Adipocyte (in vitro differentiated cells): ENCODE results near the gene ARHGAP26.
"Not testable (repeated sequence)": the region's sequence is repeated elsewhere in the genome, so short reads cannot be mapped to it uniquely, and the experiment has no call there.

ENCODE experiments used
- DNase-seq: peaks from one replicate; pipeline ENCODE4 v3.0.0-alpha.2; 2015; ENCODE audit warnings: low read depth
- H3K27me3 ChIP-seq: replicated peaks from 2 replicates; pipeline ENCODE4 v1.7.0; 2013; ENCODE audit warnings: mild to moderate bottlenecking, low read length, moderate library complexity; ENCODE audit not compliant: control insufficient read depth, insufficient read depth
- H3K36me3 ChIP-seq: 2 replicates; pipeline ENCODE4 v1.7.0; 2013; ENCODE audit warnings: low read length, mild to moderate bottlenecking, moderate library complexity; ENCODE audit not compliant: control insufficient read depth, insufficient read depth, severe bottlenecking
- H3K4me1 ChIP-seq: 2 replicates; pipeline ENCODE4 v1.7.0; 2013; ENCODE audit warnings: mild to moderate bottlenecking, low read length, moderate library complexity; ENCODE audit not compliant: control insufficient read depth, insufficient read depth
- H3K4me3 ChIP-seq: 2 replicates; pipeline ENCODE4 v1.7.0; 2013; ENCODE audit warnings: mild to moderate bottlenecking, low read length, moderate library complexity
- H3K9ac ChIP-seq: 2 replicates; pipeline ENCODE4 v1.7.0; 2013; ENCODE audit warnings: mild to moderate bottlenecking, low read length, moderate library complexity
- H3K9me3 ChIP-seq: 2 replicates; pipeline ENCODE4 v1.7.0; 2013; ENCODE audit warnings: mild to moderate bottlenecking, low read length, moderate library complexity; ENCODE audit not compliant: control insufficient read depth

The ARHGAP26 gene

DNA sequence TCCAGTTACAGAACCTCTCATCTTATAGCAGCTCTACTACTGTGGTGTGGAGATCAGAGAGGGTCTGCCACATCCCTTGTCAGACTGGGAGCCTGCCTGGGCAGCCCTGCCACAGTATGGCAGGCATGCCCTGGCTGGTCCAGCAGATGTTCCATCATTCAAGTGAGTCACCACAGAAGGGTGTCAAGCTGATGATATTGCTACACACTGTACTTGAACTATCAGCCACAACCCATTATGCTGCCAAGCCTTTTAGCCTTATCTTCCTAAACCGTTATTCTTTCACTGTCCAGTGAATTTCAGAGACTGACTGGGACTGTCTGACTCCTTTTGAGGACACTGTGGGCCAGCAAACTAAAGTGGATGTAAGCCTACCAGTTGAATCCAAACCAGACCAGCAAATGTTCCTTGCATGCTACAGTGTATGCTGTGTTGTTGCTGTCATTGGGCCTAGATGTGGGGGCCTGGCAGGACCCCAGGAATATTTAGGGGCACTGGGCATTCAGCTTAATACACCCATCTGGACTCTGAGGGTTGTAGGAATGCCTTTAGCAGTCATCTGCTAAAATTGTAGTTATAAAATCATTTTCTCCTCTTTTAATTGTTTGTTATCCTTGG lies 430.7 kb downstream of the ARHGAP26 start:
- peak; percentile 77 for DNase-seq
- Histone ChIP-seq H3K9me3 (peaks cover 3% of the 10 kb centered on the region), H3K4me1 (peaks cover 43% of the 10 kb centered on the region), H3K4me3 (no peak overlapping the region), H3K27me3 (no peaks in the 10 kb centered on the region), H3K9ac (peak overlapping the region; percentile 41), H3K36me3 (no peaks in the 10 kb centered on the region)

DNA sequence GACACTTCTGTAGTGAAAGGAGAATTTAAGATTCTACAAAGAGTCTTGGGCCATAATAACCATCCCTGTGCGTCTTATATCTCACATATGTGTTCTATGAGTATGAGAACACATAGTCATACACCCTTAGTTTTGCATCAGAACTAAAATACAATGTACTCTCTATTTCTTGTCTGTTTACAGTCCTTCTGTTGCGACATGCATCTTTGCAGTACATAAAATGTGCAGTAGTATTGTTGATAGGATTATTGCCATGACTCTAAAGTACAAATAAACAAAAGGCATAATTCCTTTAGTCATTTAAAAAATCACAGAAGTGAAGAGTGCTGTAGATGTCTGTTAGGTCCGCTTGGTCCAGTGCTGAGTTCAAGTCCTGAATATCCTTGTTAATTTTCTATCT lies 431.4 kb downstream of the ARHGAP26 start:
- Histone ChIP-seq H3K4me3 (peak overlapping the region; percentile 10), H3K9me3 (peaks cover 3% of the 10 kb centered on the region), H3K36me3 (no peaks in the 10 kb centered on the region), H3K9ac (peak overlapping the region; percentile 41), H3K27me3 (no peaks in the 10 kb centered on the region), H3K4me1 (peaks cover 39% of the 10 kb centered on the region)
- DNase-seq = peak; percentile 75

DNA sequence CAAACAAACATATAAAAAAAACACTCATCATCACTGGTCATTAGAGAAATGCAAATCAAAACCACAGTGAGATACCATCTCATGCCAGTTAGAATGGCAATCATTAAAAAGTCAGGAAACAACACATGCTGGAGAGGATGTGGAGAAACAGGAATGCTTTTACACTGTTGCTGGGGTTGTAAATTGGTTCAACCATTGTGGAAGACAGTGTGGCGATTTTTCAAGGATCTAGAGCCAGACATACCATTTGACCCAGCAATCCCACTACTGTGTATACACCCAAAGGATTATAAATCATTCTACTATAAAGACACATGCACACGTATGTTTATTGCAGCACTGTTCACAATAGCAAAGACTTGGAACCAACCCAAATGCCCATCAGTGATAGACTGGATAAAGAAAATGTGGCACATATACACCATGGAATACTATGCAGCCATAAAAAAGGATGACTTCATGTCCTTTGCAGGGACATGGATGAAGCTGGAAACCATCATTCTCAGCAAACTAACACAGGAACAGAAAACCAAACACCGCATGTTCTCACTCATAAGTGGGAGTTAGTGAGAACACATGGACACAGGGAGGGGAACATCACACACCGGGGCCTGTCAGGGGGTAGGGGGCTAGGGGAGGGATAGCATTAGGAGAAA lies 433.3 kb downstream of the ARHGAP26 start:
- not testable (repeated sequence) for H3K9ac ChIP-seq, H3K27me3 ChIP-seq, H3K9me3 ChIP-seq, H3K36me3 ChIP-seq, H3K4me3 ChIP-seq, DNase-seq
- peaks cover 46% of the 10 kb centered on the region for H3K4me1 ChIP-seq

DNA sequence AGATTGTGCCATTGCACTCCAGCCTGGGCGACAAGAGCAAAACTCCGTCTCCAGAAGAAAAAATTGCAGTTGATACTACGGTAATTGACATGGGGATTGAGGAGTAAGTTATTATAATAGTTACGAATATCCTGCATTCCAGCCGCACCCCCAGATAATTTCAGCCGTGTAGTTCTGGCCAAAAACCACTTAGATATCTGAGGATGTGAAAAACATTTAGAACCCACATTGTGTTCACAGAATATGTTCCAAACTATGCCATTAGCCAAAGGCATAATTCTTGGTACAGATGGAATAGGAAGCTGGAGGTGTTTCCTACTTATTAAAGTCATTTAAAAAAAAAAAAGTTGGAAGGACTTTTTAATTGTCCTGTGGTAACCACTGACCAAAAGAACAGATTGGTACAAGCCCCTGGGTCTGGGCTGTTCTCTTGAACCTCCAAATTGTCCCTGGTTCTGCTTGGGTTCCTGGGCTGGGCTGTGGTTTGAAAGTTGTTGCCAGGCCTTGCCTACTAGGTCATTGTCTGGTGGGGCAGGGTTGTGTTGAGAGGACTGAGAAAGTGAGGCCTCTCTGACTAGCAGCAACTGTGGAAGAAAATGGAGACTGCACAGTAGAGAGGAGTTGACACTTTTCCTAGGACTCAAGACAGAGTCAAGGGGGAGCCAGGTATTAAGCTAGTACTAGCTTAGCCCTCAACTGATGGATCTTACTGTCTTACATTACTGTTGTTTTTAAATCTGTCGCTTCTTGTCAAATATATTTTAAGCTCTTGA lies 434.5 kb downstream of the ARHGAP26 start:
- Histone ChIP-seq H3K9ac (no peak overlapping the region), H3K9me3 (no peaks in the 10 kb centered on the region), H3K27me3 (no peaks in the 10 kb centered on the region), H3K36me3 (no peaks in the 10 kb centered on the region), H3K4me3 (no peak overlapping the region), H3K4me1 (peaks cover 55% of the 10 kb centered on the region)
- DNase-seq = no peak

DNA sequence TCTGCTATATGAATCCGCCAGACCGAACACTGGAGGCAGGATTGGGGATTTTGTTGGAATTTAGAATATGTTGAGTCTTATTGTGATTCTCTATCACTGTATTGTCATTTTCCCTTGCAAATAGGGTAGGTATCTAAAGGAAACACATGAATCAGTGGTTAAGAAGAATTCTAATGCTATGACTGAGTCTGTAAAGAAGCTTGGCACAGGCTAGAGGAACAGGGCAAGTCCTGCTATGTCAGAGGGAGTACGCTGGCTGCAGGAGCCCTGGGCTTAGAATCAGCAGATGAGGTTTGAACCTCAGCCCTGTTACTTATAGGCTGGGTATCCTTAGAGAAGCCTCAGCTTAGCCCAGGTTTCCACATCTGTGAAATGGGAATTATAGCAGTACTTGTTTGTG lies 435.2 kb downstream of the ARHGAP26 start:
- no peak overlapping the region for H3K4me3 ChIP-seq
- peaks cover 49% of the 10 kb centered on the region for H3K4me1 ChIP-seq
- peak; percentile 90 for DNase-seq
- H3K27me3 ChIP-seq = no peaks in the 10 kb centered on the region
- no peaks in the 10 kb centered on the region for H3K9me3 ChIP-seq
- no peak overlapping the region for H3K9ac ChIP-seq
- H3K36me3 ChIP-seq = no peaks in the 10 kb centered on the region

DNA sequence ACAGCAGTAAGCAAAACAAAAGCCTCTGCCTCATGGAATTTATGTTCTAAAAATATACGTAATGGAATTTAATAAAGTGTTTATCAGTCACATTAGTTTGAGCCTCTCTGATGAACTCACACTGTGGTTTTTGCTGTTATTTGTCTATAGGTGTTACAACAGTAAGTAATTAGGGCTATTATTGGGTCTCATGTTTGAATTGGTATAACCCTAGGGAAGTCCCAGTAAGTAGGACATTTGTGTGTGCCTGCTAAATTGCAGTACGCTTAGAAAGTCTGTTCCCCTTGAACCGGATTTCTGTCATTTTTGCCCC lies 435.7 kb downstream of the ARHGAP26 start:
- Histone ChIP-seq H3K4me3 (no peak overlapping the region), H3K4me1 (peaks cover 45% of the 10 kb centered on the region), H3K27me3 (no peaks in the 10 kb centered on the region), H3K36me3 (no peaks in the 10 kb centered on the region), H3K9me3 (no peaks in the 10 kb centered on the region), H3K9ac (no peak overlapping the region)
- DNase-seq = no peak

DNA sequence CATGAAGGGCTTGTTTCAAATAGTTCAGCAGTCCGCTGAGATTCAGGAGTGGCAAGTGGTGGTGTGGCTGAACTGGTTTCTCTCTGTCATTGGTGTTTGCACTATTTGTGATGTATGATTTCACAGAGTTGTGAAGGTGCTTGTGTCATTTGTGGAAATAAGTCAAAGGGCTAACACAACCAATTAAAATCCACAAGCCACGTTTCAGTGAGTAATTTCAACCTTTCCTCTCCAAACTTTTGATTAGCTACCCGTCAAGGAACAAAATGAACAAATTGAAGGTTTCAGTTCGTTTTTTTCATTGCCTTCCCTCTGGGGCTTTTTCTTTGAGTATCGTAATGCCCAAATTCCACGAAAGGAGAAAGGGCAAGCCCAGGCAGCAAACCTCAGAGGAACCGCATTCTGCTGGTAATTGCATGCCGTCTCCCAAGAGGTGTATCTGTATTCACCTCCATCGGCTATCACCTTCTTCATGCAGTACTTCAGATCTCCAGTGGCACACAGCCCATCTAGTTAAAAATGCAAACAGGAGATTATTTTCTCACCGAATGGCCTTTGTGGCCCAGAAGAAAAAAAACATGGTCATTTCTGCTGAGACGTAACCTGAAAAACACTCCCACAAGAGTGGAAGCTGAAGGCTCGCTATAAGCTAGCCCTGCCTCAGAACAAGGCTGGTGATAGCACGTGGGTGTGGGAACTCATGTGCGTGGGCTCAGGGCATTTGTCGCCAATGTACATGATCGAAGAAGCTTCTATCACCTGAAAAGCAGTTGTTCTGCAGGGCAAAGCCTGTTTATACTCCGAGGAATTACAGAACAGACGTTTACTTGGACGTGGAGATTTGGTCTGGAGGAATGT lies 436.2 kb downstream of the ARHGAP26 start:
- Histone ChIP-seq H3K27me3 (no peaks in the 10 kb centered on the region), H3K9me3 (no peaks in the 10 kb centered on the region), H3K4me3 (no peak overlapping the region), H3K9ac (no peak overlapping the region), H3K36me3 (no peaks in the 10 kb centered on the region), H3K4me1 (peaks cover 39% of the 10 kb centered on the region)
- DNase-seq = no peak

DNA sequence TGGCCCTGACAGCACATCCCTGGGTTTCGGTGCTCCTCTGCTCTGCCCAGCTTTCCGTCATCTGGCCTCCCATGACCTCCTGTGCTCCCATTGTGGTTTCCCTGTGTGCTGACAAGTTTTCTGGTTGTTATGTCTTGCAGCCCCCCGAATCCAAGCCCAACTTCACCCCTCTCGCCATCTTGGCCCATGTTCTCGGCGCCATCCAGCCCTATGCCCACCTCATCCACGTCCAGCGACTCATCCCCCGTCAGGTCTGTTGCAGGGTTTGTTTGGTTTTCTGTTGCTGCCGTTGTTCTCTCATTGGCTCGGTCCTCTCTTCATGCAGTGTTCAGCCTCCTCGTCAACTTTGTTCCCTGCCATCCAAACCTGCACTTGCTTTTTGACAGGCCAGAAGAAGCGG lies 436.9 kb downstream of the ARHGAP26 start:
- no peak for DNase-seq
- H3K9me3 ChIP-seq = no peaks in the 10 kb centered on the region
- H3K4me3 ChIP-seq = no peak overlapping the region
- H3K4me1 ChIP-seq = peaks cover 34% of the 10 kb centered on the region
- H3K9ac ChIP-seq = no peak overlapping the region
- no peaks in the 10 kb centered on the region for H3K27me3 ChIP-seq
- no peaks in the 10 kb centered on the region for H3K36me3 ChIP-seq

DNA sequence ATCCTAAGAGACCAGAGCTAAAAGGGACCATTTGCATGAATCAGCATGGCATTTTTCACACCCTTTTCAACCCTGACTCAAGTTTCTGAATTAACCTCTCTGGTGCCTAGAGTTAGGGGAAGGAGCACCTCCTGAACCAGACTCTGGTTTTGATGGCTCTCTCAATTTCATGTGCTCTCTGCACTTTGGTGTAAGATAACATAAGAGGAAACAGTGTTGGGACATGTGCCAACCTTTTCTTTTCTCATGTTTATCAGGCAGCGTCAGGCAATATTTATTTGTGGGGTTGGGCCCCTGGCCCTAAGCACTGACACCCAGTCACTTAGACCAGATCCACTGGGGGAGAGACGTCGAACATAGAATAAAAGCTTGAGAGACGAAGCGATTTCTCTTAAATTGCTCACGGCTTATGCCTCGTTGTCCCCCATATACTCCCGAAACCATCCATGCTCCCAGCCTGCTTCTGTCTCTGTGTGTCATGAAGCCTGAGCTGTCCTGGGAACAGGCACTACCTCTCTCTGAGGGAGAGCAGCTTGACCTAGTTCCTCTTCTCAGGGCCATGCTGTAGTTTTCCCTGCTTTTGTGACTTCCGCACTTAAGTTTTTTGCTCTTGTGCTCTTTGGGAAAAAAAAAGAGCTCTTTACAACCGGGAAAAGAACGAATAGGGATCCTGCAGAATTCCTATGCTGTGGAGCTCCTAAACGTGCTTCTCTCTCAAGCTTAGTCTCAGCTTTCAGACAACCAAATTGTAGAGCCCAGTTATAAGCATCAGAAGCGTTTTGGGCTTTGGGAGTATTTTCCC lies 437.6 kb downstream of the ARHGAP26 start:
- Histone ChIP-seq H3K9me3 (no peaks in the 10 kb centered on the region), H3K9ac (peak overlapping the region; percentile 39), H3K27me3 (no peaks in the 10 kb centered on the region), H3K4me1 (peaks cover 34% of the 10 kb centered on the region), H3K4me3 (peak overlapping the region; percentile 17), H3K36me3 (no peaks in the 10 kb centered on the region)
- DNase-seq = no peak

DNA sequence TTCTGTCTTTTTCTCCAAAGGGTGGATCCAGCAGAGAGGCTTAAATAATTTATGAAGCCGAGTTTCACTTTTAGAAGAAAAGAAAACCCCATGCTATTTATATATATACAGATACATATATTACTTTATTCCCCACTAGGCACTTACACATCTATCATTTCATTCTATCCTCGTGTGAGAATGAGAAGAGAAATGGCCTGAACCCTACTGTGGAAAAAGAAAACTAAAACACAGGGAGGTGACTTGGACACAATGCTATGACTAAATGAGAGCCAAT lies 438.1 kb downstream of the ARHGAP26 start:
- Histone ChIP-seq H3K36me3 (no peaks in the 10 kb centered on the region), H3K27me3 (no peaks in the 10 kb centered on the region), H3K9ac (peak overlapping the region; percentile 39), H3K4me1 (peaks cover 37% of the 10 kb centered on the region), H3K9me3 (no peaks in the 10 kb centered on the region), H3K4me3 (peak overlapping the region; percentile 17)
- DNase-seq = no peak
